GM12872 (cell line): ENCODE measurements around the gene MFSD12.

ENCODE experiments used
- TF ChIP-seq, protein P1 (sequence below): IDR thresholded peaks from 3 replicates; pipeline ENCODE4 v1.5.1; 2011; ENCODE audit warnings: low read depth, mild to moderate bottlenecking, low read length, moderate library complexity; ENCODE audit not compliant: insufficient read depth

The MFSD12 gene

DNA sequence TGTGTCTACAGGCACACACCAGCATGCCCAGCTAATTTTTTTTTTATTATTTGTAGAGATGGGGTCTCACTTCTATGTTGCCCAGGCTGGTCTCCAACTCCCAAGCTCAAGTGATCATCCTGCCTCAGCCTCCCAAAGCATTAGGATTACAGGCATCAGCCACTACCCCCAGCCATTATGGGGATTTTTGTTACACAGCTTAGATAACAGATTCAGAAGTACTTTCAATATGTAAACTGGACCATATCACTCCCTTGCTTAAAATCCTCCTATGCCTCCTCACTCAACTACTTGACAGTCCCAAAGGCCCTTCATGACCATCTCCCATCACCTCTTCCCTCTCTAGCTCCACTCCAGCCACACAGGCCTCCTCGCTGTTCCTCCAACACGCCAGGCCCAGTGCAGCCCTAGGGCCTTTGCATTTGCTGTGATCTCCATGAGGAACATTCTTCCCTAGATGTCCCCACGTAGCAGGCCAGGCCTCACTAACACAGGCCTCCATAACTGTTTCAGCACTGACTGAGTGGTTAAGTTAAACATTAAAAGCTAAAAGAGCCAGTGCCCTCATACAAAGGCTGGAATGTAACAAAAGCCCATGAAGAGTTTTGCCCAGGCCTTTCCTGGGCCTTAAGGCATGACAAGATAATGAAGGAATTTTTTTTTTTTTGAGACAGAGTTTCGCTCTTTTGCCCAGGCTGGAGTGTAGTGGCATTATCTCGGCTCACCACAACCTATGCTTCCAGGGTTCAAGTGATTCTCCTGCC, 59.4 kb downstream of the MFSD12 start:
- TF ChIP-seq, protein P1, sequence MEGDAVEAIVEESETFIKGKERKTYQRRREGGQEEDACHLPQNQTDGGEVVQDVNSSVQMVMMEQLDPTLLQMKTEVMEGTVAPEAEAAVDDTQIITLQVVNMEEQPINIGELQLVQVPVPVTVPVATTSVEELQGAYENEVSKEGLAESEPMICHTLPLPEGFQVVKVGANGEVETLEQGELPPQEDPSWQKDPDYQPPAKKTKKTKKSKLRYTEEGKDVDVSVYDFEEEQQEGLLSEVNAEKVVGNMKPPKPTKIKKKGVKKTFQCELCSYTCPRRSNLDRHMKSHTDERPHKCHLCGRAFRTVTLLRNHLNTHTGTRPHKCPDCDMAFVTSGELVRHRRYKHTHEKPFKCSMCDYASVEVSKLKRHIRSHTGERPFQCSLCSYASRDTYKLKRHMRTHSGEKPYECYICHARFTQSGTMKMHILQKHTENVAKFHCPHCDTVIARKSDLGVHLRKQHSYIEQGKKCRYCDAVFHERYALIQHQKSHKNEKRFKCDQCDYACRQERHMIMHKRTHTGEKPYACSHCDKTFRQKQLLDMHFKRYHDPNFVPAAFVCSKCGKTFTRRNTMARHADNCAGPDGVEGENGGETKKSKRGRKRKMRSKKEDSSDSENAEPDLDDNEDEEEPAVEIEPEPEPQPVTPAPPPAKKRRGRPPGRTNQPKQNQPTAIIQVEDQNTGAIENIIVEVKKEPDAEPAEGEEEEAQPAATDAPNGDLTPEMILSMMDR = no peak

GRCh38 chr19:3496392-3497273, 60.8 kb downstream of the MFSD12 start:
- TF ChIP-seq, protein P1 = no peak

GRCh38 chr19:3494559-3494958, 62.8 kb downstream of the MFSD12 start:
- TF ChIP-seq, protein P1 = no peak
